HCT116 (cell line): Measurements from ENCODE around the gene RAB29. TPM values are rescaled to one million over a fixed set of nuclear protein-coding genes. Genes with fewer than 3 reads are reported as not detected.
A peak's percentile ranks its signal among the peaks of the same experiment; 100 is the strongest.
"Not testable (repeated sequence)": the region's sequence is repeated elsewhere in the genome, so short reads cannot be mapped to it uniquely, and the experiment has no call there.

Experiments used
- ATAC-seq: fragments of 200-7000 bp; cut with Tn5 transposase; 2 replicates; pipeline ENCODE4 v1.9.1; 2020; ENCODE audit warnings: mild to moderate bottlenecking, moderate library complexity
- BruUV-seq: library from RNA; stranded (reverse); fragments of 400-500 nt; replicated peaks from 2 replicates; lab custom pipeline; 2021; lab: Mats Ljungman, UMichigan
- CTCF ChIA-PET: fragments of 300-600 bp; sonication (Branson Sonifier 250); formaldehyde crosslinking; loops from one replicate; lab custom pipeline; 2021; ENCODE audit warnings: antibody characterized with exemption; lab: Charles Lee
- POLR2A ChIA-PET: fragments of 300-600, 350-600 bp; sonication (Branson Sonifier 250); formaldehyde crosslinking; loops from one replicate; lab custom pipeline; 2021; ENCODE audit warnings: antibody characterized with exemption; lab: Charles Lee
- RAD21 ChIA-PET, 2 experiments: fragments of 300-600 bp; sonication (Branson Sonifier 250); formaldehyde crosslinking; loops; one replicate each; lab custom pipeline; 2023; ENCODE audit warnings: low total read pairs in 2 of 2; ENCODE audit not compliant: uncharacterized antibody in 2 of 2, unreplicated experiment in 2 of 2, low non-redundant PET in 1 of 2; lab: Charles Lee
- DNase-seq: peaks from one replicate; pipeline ENCODE4 v3.0.0-alpha.2; 2010; ENCODE audit warnings: low read depth, low spot score
- H2AFZ ChIP-seq: fragments of 200-600 bp; shearing (Covaris generic), sonication (generic); 2 replicates; pipeline ENCODE4 v1.6.1; 2017; ENCODE audit warnings: low read depth, mixed run types, mixed read lengths, antibody characterized with exemption, low read length; ENCODE audit not compliant: poor library complexity, severe bottlenecking
- H3K27ac ChIP-seq: 2 replicates; pipeline ENCODE4 v1.5.1; 2012; ENCODE audit warnings: low read depth, low read length
- H3K27me3 ChIP-seq: fragments of 200-600 bp; sonication (generic); 2 replicates; pipeline ENCODE4 v1.6.1; 2016; ENCODE audit warnings: mixed run types, low read length, mixed read lengths; ENCODE audit not compliant: insufficient read depth
- H3K36me3 ChIP-seq, 2 experiments: fragments of 200-500 bp in 1 of 2; fragments of 200-600 bp in 1 of 2; sonication (Bioruptor generic) in 1 of 2; sonication (generic) in 1 of 2; 2 replicates each; pipeline versions ENCODE4 v1.5.1 to v1.6.1; 2014 to 2016; ENCODE audit warnings: low read length in 2 of 2, inconsistent platforms in 1 of 2, mixed read lengths in 1 of 2, mixed run types in 1 of 2; ENCODE audit not compliant: insufficient read depth in 2 of 2, control insufficient read depth in 1 of 2
- H3K4me1 ChIP-seq, 2 experiments: fragments of 200-600 bp in 1 of 2; sonication (generic) in 1 of 2; 2 replicates each; pipeline versions ENCODE4 v1.5.1 to v1.6.1; 2012 to 2017; ENCODE audit warnings: low read length in 2 of 2, inconsistent platforms in 1 of 2, mild to moderate bottlenecking in 1 of 2, mixed read lengths in 1 of 2, mixed run types in 1 of 2, moderate library complexity in 1 of 2; ENCODE audit not compliant: insufficient read depth in 2 of 2, control insufficient read depth in 1 of 2
- H3K4me2 ChIP-seq: fragments of 200-600 bp; sonication (generic); 2 replicates; pipeline ENCODE4 v1.6.1; 2017; ENCODE audit warnings: mixed run types, low read length, mixed read lengths
- H3K4me3 ChIP-seq, 2 experiments: fragments of 200-600 bp in 1 of 2; sonication (generic) in 1 of 2; replicated peaks in 1 of 2; 2 replicates each; pipeline ENCODE4 v1.5.1; 2011 to 2016; ENCODE audit warnings: low read length in 2 of 2, control low read depth in 1 of 2, low read depth in 1 of 2, mild to moderate bottlenecking in 1 of 2, mixed read lengths in 1 of 2, mixed run types in 1 of 2
- H3K79me2 ChIP-seq: fragments of 200-600 bp; sonication (generic); 2 replicates; pipeline ENCODE4 v1.6.1; 2017; ENCODE audit warnings: mild to moderate bottlenecking, mixed run types, low read length, moderate library complexity, mixed read lengths; ENCODE audit not compliant: insufficient read depth
- H3K9ac ChIP-seq: fragments of 200-600 bp; sonication (generic); 2 replicates; pipeline ENCODE4 v1.6.1; 2016; ENCODE audit warnings: low read length, mixed read lengths
- H3K9me2 ChIP-seq: fragments of 200-600 bp; sonication (generic), shearing (Covaris generic); 2 replicates; pipeline ENCODE4 v1.6.1; 2017; ENCODE audit warnings: mixed run types, mild to moderate bottlenecking, moderate library complexity; ENCODE audit not compliant: insufficient read depth
- H3K9me3 ChIP-seq, 2 experiments: fragments of 200-500 bp in 1 of 2; fragments of 200-600 bp in 1 of 2; sonication (Bioruptor generic) in 1 of 2; sonication (generic) in 1 of 2; 2 replicates each; pipeline ENCODE4 v1.6.1; 2014 to 2017; ENCODE audit warnings: low read length in 2 of 2, mixed read lengths in 2 of 2, inconsistent platforms in 1 of 2, low read depth in 1 of 2, mild to moderate bottlenecking in 1 of 2, mixed run types in 1 of 2, moderate library complexity in 1 of 2; ENCODE audit not compliant: control insufficient read depth in 1 of 2, insufficient read depth in 1 of 2
- H4K20me1 ChIP-seq: fragments of 200-600 bp; sonication (generic), shearing (Covaris generic); 2 replicates; pipeline ENCODE4 v1.6.1; 2017; ENCODE audit warnings: mixed run types, mild to moderate bottlenecking, moderate library complexity; ENCODE audit not compliant: insufficient read depth
- ATF3 ChIP-seq: IDR thresholded peaks from 2 replicates; pipeline ENCODE4 v1.6.1; 2012
- CBX3 ChIP-seq: IDR thresholded peaks from 2 replicates; pipeline ENCODE4 v1.6.1; 2012; ENCODE audit warnings: low read depth
- CEBPB ChIP-seq: IDR thresholded peaks from 2 replicates; pipeline ENCODE4 v1.6.1; 2012; ENCODE audit warnings: low read depth
- EGR1 ChIP-seq: IDR thresholded peaks from 2 replicates; pipeline ENCODE4 v1.6.1; 2012; ENCODE audit warnings: low read depth
- ELF1 ChIP-seq: IDR thresholded peaks from 2 replicates; pipeline ENCODE4 v1.6.1; 2012; ENCODE audit warnings: low read depth, borderline replicate concordance
- EZH2 ChIP-seq: fragments of 200-600 bp; sonication (generic); IDR thresholded peaks from 2 replicates; pipeline ENCODE4 v1.6.1; 2017; ENCODE audit warnings: antibody characterized with exemption, mixed run types
- JUND ChIP-seq: IDR thresholded peaks from 2 replicates; pipeline ENCODE4 v1.6.1; 2012
- POLR2A ChIP-seq: IDR thresholded peaks from 2 replicates; pipeline ENCODE4 v1.7.0; 2011; ENCODE audit warnings: borderline replicate concordance; ENCODE audit not compliant: insufficient read depth, insufficient read length; ENCODE audit errors: extremely low read depth
- RAD21 ChIP-seq: IDR thresholded peaks from 2 replicates; pipeline ENCODE4 v1.6.1; 2012; ENCODE audit warnings: low read depth, mild to moderate bottlenecking
- SP1 ChIP-seq: IDR thresholded peaks from 2 replicates; pipeline ENCODE4 v1.6.1; 2012; ENCODE audit warnings: low read depth
- SRF ChIP-seq: IDR thresholded peaks from 2 replicates; pipeline ENCODE4 v1.6.1; 2012; ENCODE audit warnings: low read depth
- ZBTB33 ChIP-seq: IDR thresholded peaks from 2 replicates; pipeline ENCODE4 v1.6.1; 2011; ENCODE audit warnings: mild to moderate bottlenecking, low read length, moderate library complexity; ENCODE audit not compliant: insufficient replicate concordance; ENCODE audit errors: extremely low read depth
- ZFX ChIP-seq: fragments of 450-650 bp; IDR thresholded peaks from 2 replicates; pipeline ENCODE4 v1.6.1; 2017
- intact Hi-C: fragments of 100-400 bp; cut with micrococcal nuclease; formaldehyde crosslinking; loops from 2 replicates; pipeline ENCODE4 v1.10.0; 2022
- total RNA-seq: library from RNA; stranded (reverse); gene quantifications from one replicate; pipeline ENCODE4 v1.2.1, GENCODE V29; 2021; ENCODE audit not compliant: unreplicated experiment

RAB29 gene
- total RNA-seq, 1 experiment from 2014 or later, result 17.7 TPM

GRCh38 chr1:205775015-205775716, at the start of gene RAB29 (continued):
- TF ChIP-seq ZBTB33 (no peak), EGR1 (no peak), SP1 (no peak), POLR2A (no peak), ZFX (no peak), CBX3 (peak; percentile 40; the same call in 1 of the 2 replicates), RAD21 (no peak)

GRCh38 chr1:205824180-205824579, 48.9 kb upstream of the RAB29 start:
- no peaks in the 10 kb centered on the region for H3K9me3 ChIP-seq
- RAD21 ChIA-PET, result no interaction called here
- peaks cover 10% of the 10 kb centered on the region; the same call in 1 of the 2 replicates for H3K27me3 ChIP-seq
- CTCF ChIA-PET, result no interaction called here
- no peaks in the 10 kb centered on the region for H3K36me3 ChIP-seq
- no peak overlapping the region for H2AFZ ChIP-seq
- no peak for DNase-seq
- H3K4me2 ChIP-seq, result no peak overlapping the region
- no peak for TF ChIP-seq SRF
- TF ChIP-seq EGR1, result no peak
- TF ChIP-seq CEBPB, result no peak
- no peak for TF ChIP-seq JUND
- TF ChIP-seq EZH2, result no peak
- TF ChIP-seq CBX3, result no peak
- TF ChIP-seq ATF3, result no peak
- no peak for TF ChIP-seq ELF1
- TF ChIP-seq, all 23 proteins: peak for 0
- no peak for ATAC-seq
- no peak overlapping the region for H3K4me3 ChIP-seq
- H4K20me1 ChIP-seq, result no peaks in the 10 kb centered on the region
- no peak overlapping the region for H3K9ac ChIP-seq
- no peak overlapping the region for H3K27ac ChIP-seq
- peaks cover 0 to 7% of the 10 kb centered on the region in 2 experiments; a peak in 1 of 4 replicates for H3K4me1 ChIP-seq
- no peaks in the 10 kb centered on the region; the same call in 1 of the 2 replicates for H3K79me2 ChIP-seq
- BruUV-seq, result no TSS peak
- intact Hi-C loops, result no loop called here
- POLR2A ChIA-PET, result interaction anchor here (0.5 kb wide), 1 partner anchor 279 kb away, joined by 5 read pairs; no protein-coding TSS in a partner anchor
- no peaks in the 10 kb centered on the region for H3K9me2 ChIP-seq

GRCh38 chr1:205823260-205823659, 48.0 kb upstream of the RAB29 start:
- peaks cover 10% of the 10 kb centered on the region; the same call in 1 of the 2 replicates for H3K27me3 ChIP-seq
- intact Hi-C loops, H3K27ac ChIP-seq, H3K9ac ChIP-seq, H3K79me2 ChIP-seq, H3K9me2 ChIP-seq, CTCF ChIA-PET, H2AFZ ChIP-seq, DNase-seq, BruUV-seq, H3K4me1 ChIP-seq, H3K4me3 ChIP-seq, ATAC-seq, POLR2A ChIA-PET, RAD21 ChIA-PET, H3K4me2 ChIP-seq, H4K20me1 ChIP-seq, H3K9me3 ChIP-seq, H3K36me3 ChIP-seq: not testable (repeated sequence)
